Measurements from ENCODE around the gene NANS. TPM values are rescaled to one million over a fixed set of nuclear protein-coding genes. Genes with fewer than 3 reads are reported as not detected.

The NANS gene
- total RNA-seq, 1 experiment from 2014 or later, result 77.9 TPM

- Histone ChIP-seq H3K27ac (ENCODE audit: low read length) (peak overlapping the region; percentile 87), H4K20me1 (ENCODE audit: insufficient read depth, low read depth, low read length) (no peaks in the 10 kb centered on the region), H2AFZ (ENCODE audit: low read length) (0 out of 2 replicates have a peak overlapping the region, but pooled peaks have one; percentile 19), H3K9ac (ENCODE audit: low read length) (no peak overlapping the region), H3K4me3 (ENCODE audit: low read length) (no peak overlapping the region), H3K9me2 (replicated peaks; ENCODE audit: insufficient read depth, low read length) (no peaks in the 10 kb centered on the region), H3K36me3 (ENCODE audit: insufficient read depth, low read length) (peaks cover 15% of the 10 kb centered on the region), H3K27me3 (ENCODE audit: low read length) (no peaks in the 10 kb centered on the region), H3K79me2 (ENCODE audit: low read length) (peaks cover 34% of the 10 kb centered on the region), H3K4me1 (ENCODE audit: low read length) (peaks cover 78% of the 10 kb centered on the region), H3K4me2 (ENCODE audit: low read depth, low read length, poor library complexity, severe bottlenecking) (no peak overlapping the region), H3K9me3 (ENCODE audit: low read length) (no peaks in the 10 kb centered on the region)
- DNase-seq, result no peak
Measured at GRCh38 chr9:98043915-98044314, 12.6 kb upstream of the NANS start.

GRCh38 chr9:98045234-98046179 lies 11.0 kb upstream of the NANS start:
- no peaks in the 10 kb centered on the region for H3K9me2 ChIP-seq (replicated peaks; ENCODE audit: insufficient read depth, low read length)
- peak; percentile 96 for DNase-seq
- H3K4me1 ChIP-seq (ENCODE audit: low read length), result peaks cover 71% of the 10 kb centered on the region
- H3K4me2 ChIP-seq (ENCODE audit: low read depth, low read length, poor library complexity, severe bottlenecking), result peak overlapping the region; percentile 81
- H4K20me1 ChIP-seq (ENCODE audit: insufficient read depth, low read depth, low read length), result peaks cover 8% of the 10 kb centered on the region
- peak overlapping the region; percentile 73 for H3K4me3 ChIP-seq (ENCODE audit: low read length)
- H3K79me2 ChIP-seq (ENCODE audit: low read length), result peaks cover 47% of the 10 kb centered on the region
- H2AFZ ChIP-seq (ENCODE audit: low read length), result no peak overlapping the region
- peak overlapping the region; percentile 92 for H3K27ac ChIP-seq (ENCODE audit: low read length)
- no peaks in the 10 kb centered on the region for H3K9me3 ChIP-seq (ENCODE audit: low read length)
- no peaks in the 10 kb centered on the region for H3K27me3 ChIP-seq (ENCODE audit: low read length)
- peaks cover 21% of the 10 kb centered on the region for H3K36me3 ChIP-seq (ENCODE audit: insufficient read depth, low read length)
- H3K9ac ChIP-seq (ENCODE audit: low read length), result peak overlapping the region; percentile 82

DNA sequence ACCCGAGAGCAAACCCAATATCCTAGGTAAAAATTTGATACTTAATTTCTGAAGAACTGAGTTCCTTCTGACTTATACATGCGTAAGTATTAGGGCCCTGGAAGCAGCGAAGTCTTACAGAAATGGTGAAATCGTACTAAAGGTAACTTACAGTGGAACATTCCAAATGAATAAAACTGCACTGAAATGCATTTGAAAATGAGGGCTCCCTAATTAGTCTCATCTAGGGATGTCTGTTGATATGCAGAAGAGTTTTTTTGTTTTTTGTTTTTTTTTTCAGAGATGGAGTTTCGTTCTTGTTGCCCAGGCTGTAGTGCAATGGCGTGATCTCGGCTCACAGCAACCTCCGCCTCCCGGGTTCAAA lies 10.4 kb upstream of the NANS start:
- H3K9me3 ChIP-seq (ENCODE audit: low read length), result no peaks in the 10 kb centered on the region
- H3K27ac ChIP-seq (ENCODE audit: low read length), result peak overlapping the region; percentile 92
- H4K20me1 ChIP-seq (ENCODE audit: insufficient read depth, low read depth, low read length), result peaks cover 8% of the 10 kb centered on the region
- H2AFZ ChIP-seq (ENCODE audit: low read length), result no peak overlapping the region
- peak overlapping the region; percentile 81 for H3K4me2 ChIP-seq (ENCODE audit: low read depth, low read length, poor library complexity, severe bottlenecking)
- peak overlapping the region; percentile 82 for H3K9ac ChIP-seq (ENCODE audit: low read length)
- DNase-seq, result peak; percentile 60
- H3K36me3 ChIP-seq (ENCODE audit: insufficient read depth, low read length), result peaks cover 21% of the 10 kb centered on the region
- H3K4me1 ChIP-seq (ENCODE audit: low read length), result peaks cover 64% of the 10 kb centered on the region
- peaks cover 50% of the 10 kb centered on the region for H3K79me2 ChIP-seq (ENCODE audit: low read length)
- no peaks in the 10 kb centered on the region for H3K9me2 ChIP-seq (replicated peaks; ENCODE audit: insufficient read depth, low read length)
- H3K27me3 ChIP-seq (ENCODE audit: low read length), result no peaks in the 10 kb centered on the region
- H3K4me3 ChIP-seq (ENCODE audit: low read length), result peak overlapping the region; percentile 73

DNA sequence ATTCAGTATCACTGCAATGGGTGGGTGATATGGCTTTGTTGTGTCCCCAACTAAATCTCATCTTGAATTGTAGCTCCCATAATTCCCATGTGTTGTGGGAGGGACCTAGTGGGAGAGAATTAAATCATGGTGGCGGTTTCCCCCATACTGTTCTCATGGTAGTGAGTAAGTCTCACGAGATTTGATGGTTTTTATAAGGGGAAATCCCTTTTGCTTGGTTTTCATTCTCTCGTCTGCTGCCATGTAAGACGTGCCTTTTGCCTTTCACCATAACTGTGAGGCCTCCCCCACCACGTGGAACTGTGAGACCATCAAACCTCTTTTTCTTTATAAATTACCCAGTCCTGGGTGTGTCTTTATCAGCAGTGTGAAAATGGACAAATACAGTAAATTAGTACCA lies 9.5 kb upstream of the NANS start:
- H3K4me1 ChIP-seq (ENCODE audit: low read length), result peaks cover 62% of the 10 kb centered on the region
- no peaks in the 10 kb centered on the region for H3K9me3 ChIP-seq (ENCODE audit: low read length)
- H3K4me3 ChIP-seq (ENCODE audit: low read length), result peak overlapping the region; percentile 73
- H3K4me2 ChIP-seq (ENCODE audit: low read depth, low read length, poor library complexity, severe bottlenecking), result peak overlapping the region; percentile 81
- peaks cover 8% of the 10 kb centered on the region for H4K20me1 ChIP-seq (ENCODE audit: insufficient read depth, low read depth, low read length)
- H2AFZ ChIP-seq (ENCODE audit: low read length), result no peak overlapping the region
- H3K9ac ChIP-seq (ENCODE audit: low read length), result peak overlapping the region; percentile 82
- no peaks in the 10 kb centered on the region for H3K9me2 ChIP-seq (replicated peaks; ENCODE audit: insufficient read depth, low read length)
- H3K27ac ChIP-seq (ENCODE audit: low read length), result peak overlapping the region; percentile 92
- H3K36me3 ChIP-seq (ENCODE audit: insufficient read depth, low read length), result peaks cover 26% of the 10 kb centered on the region
- H3K27me3 ChIP-seq (ENCODE audit: low read length), result no peaks in the 10 kb centered on the region
- DNase-seq, result peak; percentile 71
- H3K79me2 ChIP-seq (ENCODE audit: low read length), result peaks cover 57% of the 10 kb centered on the region

DNA sequence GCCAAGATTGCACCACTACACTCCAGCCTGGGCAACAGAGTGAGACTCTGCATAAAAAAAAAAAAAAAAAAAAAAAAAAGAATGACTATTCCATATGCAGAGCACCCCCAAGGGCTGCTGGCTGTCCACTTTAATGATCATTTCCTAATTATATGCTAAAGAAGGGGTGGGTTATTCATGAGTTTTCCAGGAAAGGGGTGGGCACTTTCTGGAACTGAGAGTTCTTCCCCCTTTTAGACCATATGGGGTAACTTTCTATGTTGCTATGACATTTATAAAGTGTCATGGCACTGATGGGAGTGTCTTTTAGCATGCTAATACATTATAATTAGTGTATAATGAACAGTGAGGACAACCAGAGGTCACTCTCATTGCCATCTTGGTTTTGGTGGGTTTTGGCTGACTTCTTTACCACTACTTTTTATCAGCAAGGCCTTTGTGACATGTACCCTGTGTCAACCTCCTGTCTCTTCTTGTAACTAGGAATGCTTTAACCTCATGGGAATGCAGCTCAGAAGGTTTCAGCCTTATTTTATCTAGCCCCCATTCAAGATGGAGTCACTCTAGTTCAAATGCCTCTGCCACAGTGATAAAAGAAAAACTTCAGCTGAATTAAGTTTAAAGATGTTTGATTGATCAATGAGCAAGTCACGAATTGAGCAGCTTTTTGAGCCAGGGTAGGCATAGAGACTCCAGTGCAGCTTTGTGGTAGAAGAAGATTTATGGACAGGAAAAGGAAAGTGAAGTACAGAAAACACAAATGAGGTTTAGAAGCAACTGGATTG lies 7.1 kb upstream of the NANS start:
- Histone ChIP-seq H3K4me2 (ENCODE audit: low read depth, low read length, poor library complexity, severe bottlenecking) (peak overlapping the region; percentile 1), H3K79me2 (ENCODE audit: low read length) (peaks cover 58% of the 10 kb centered on the region), H3K4me3 (ENCODE audit: low read length) (no peak overlapping the region), H3K9me3 (ENCODE audit: low read length) (no peaks in the 10 kb centered on the region), H2AFZ (ENCODE audit: low read length) (no peak overlapping the region), H3K27ac (ENCODE audit: low read length) (peak overlapping the region; percentile 55), H3K9me2 (replicated peaks; ENCODE audit: insufficient read depth, low read length) (no peaks in the 10 kb centered on the region), H4K20me1 (ENCODE audit: insufficient read depth, low read depth, low read length) (peaks cover 14% of the 10 kb centered on the region), H3K4me1 (ENCODE audit: low read length) (peaks cover 47% of the 10 kb centered on the region), H3K9ac (ENCODE audit: low read length) (no peak overlapping the region), H3K36me3 (ENCODE audit: insufficient read depth, low read length) (peaks cover 27% of the 10 kb centered on the region), H3K27me3 (ENCODE audit: low read length) (no peaks in the 10 kb centered on the region)
- DNase-seq, result no peak

GRCh38 chr9:98050351-98050750 lies 6.2 kb upstream of the NANS start:
- no peak for DNase-seq
- Histone ChIP-seq H4K20me1 (ENCODE audit: insufficient read depth, low read depth, low read length) (peaks cover 14% of the 10 kb centered on the region), H3K9me2 (replicated peaks; ENCODE audit: insufficient read depth, low read length) (no peaks in the 10 kb centered on the region), H3K79me2 (ENCODE audit: low read length) (peaks cover 58% of the 10 kb centered on the region), H3K4me3 (ENCODE audit: low read length) (no peak overlapping the region), H3K27me3 (ENCODE audit: low read length) (no peaks in the 10 kb centered on the region), H3K4me1 (ENCODE audit: low read length) (peaks cover 42% of the 10 kb centered on the region), H3K9me3 (ENCODE audit: low read length) (no peaks in the 10 kb centered on the region), H3K9ac (ENCODE audit: low read length) (no peak overlapping the region), H3K4me2 (ENCODE audit: low read depth, low read length, poor library complexity, severe bottlenecking) (no peak overlapping the region), H3K36me3 (ENCODE audit: insufficient read depth, low read length) (peaks cover 27% of the 10 kb centered on the region), H3K27ac (ENCODE audit: low read length) (peak overlapping the region; percentile 55; the same call in 1 of the 2 replicates), H2AFZ (ENCODE audit: low read length) (no peak overlapping the region)

- Histone ChIP-seq H3K4me2 (ENCODE audit: low read depth, low read length, poor library complexity, severe bottlenecking) (no peak overlapping the region), H3K9me2 (replicated peaks; ENCODE audit: insufficient read depth, low read length) (no peaks in the 10 kb centered on the region), H3K9ac (ENCODE audit: low read length) (no peak overlapping the region), H2AFZ (ENCODE audit: low read length) (no peak overlapping the region), H3K4me3 (ENCODE audit: low read length) (no peak overlapping the region), H3K27ac (ENCODE audit: low read length) (peak overlapping the region; percentile 65), H3K9me3 (ENCODE audit: low read length) (no peaks in the 10 kb centered on the region), H3K4me1 (ENCODE audit: low read length) (peaks cover 43% of the 10 kb centered on the region), H3K79me2 (ENCODE audit: low read length) (peaks cover 50% of the 10 kb centered on the region), H3K36me3 (ENCODE audit: insufficient read depth, low read length) (peaks cover 12% of the 10 kb centered on the region; the same call in 1 of the 2 replicates), H4K20me1 (ENCODE audit: insufficient read depth, low read depth, low read length) (peaks cover 20% of the 10 kb centered on the region), H3K27me3 (ENCODE audit: low read length) (no peaks in the 10 kb centered on the region)
- DNase-seq, result peak; percentile 58
Measured at GRCh38 chr9:98054376-98054951, 2.1 kb upstream of the NANS start.

All from Karpas-422 (cell line).